DOHH2 (cell line): ENCODE data around the gene RALGAPA2.

Experiments used
- H3F3A ChIP-seq: fragments of 200-600 bp; sonication (generic), shearing (Covaris generic); 2 replicates; pipeline ENCODE4 v1.6.0; 2016; ENCODE audit warnings: antibody characterized with exemption, mild to moderate bottlenecking; ENCODE audit not compliant: control insufficient read depth, insufficient read depth
- H3K27ac ChIP-seq: fragments of 200-600 bp; sonication (generic); 2 replicates; pipeline ENCODE4 v1.5.1; 2014; ENCODE audit warnings: low read depth, mild to moderate bottlenecking, low read length, moderate library complexity
- H3K27me3 ChIP-seq: fragments of 200-600 bp; sonication (generic); 2 replicates; pipeline ENCODE4 v1.6.1; 2014; ENCODE audit warnings: mild to moderate bottlenecking, low read length, mixed read lengths; ENCODE audit not compliant: control insufficient read depth
- H3K36me3 ChIP-seq: fragments of 200-600 bp; sonication (generic); 2 replicates; pipeline ENCODE4 v1.6.1; 2014; ENCODE audit warnings: mild to moderate bottlenecking, low read length, moderate library complexity, mixed read lengths; ENCODE audit not compliant: control insufficient read depth
- H3K4me1 ChIP-seq: fragments of 200-600 bp; sonication (generic); 2 replicates; pipeline ENCODE4 v1.6.1; 2014; ENCODE audit warnings: mild to moderate bottlenecking, low read length, mixed read lengths; ENCODE audit not compliant: control insufficient read depth
- H3K4me2 ChIP-seq: fragments of 200-600 bp; sonication (generic); 2 replicates; pipeline ENCODE4 v1.6.0; 2014; ENCODE audit warnings: mild to moderate bottlenecking, low read length, moderate library complexity
- H3K4me3 ChIP-seq: fragments of 200-600 bp; sonication (generic); 2 replicates; pipeline ENCODE4 v1.5.1; 2014; ENCODE audit warnings: mild to moderate bottlenecking, low read length, mixed read lengths
- H3K79me2 ChIP-seq: fragments of 200-600 bp; sonication (generic); 2 replicates; pipeline ENCODE4 v1.6.1; 2014; ENCODE audit warnings: mild to moderate bottlenecking, low read length, mixed read lengths; ENCODE audit not compliant: control insufficient read depth
- H3K9me2 ChIP-seq: fragments of 200-600 bp; sonication (generic); replicated peaks from 2 replicates; pipeline ENCODE4 v1.6.1; 2014; ENCODE audit warnings: mild to moderate bottlenecking, low read length, mixed read lengths; ENCODE audit not compliant: control insufficient read depth
- H3K9me3 ChIP-seq: fragments of 200-600 bp; sonication (generic); 2 replicates; pipeline ENCODE4 v1.6.1; 2014; ENCODE audit warnings: antibody characterized with exemption, low read length, mixed read lengths; ENCODE audit not compliant: control insufficient read depth, insufficient read depth
- H4K20me1 ChIP-seq: fragments of 200-600 bp; sonication (generic); 2 replicates; pipeline ENCODE4 v1.6.0; 2014; ENCODE audit warnings: low read depth, mild to moderate bottlenecking, antibody characterized with exemption, low read length, moderate library complexity; ENCODE audit not compliant: control insufficient read depth, insufficient read depth
- EZH2phosphoT487 ChIP-seq: fragments of 200-600 bp; sonication (generic); IDR thresholded peaks from 2 replicates; pipeline ENCODE4 v1.6.1; 2017; ENCODE audit warnings: borderline replicate concordance, mild to moderate bottlenecking, antibody characterized with exemption, low read length, moderate library complexity, mixed read lengths
- TF ChIP-seq, protein P1 (sequence below): fragments of 200-600 bp; sonication (generic); IDR thresholded peaks from one replicate; pipeline ENCODE4 v1.5.1; 2014; ENCODE audit warnings: antibody characterized with exemption, mild to moderate bottlenecking, low read depth, low read length; ENCODE audit not compliant: poor library complexity, severe bottlenecking

RALGAPA2 gene

DNA sequence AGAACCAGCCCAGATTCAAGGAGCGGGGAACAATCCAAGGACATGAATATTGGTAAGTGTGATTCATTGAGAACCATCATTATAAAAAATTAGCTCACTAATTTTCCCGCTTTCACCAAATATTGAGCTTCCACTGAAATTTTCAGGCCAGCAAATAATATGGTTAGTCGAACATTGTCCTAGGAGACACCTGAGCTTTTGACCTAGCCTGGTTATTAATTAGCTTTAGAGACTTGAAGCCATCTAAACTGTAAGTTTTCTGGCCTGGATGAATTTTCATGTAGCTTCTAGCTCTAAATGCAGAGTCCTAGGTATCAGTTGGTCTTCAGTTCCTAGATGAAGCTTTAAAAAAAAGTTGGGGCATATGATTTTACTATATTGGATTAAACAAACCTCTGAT lies 17.1 kb upstream of the RALGAPA2 start:
- Histone ChIP-seq H3K4me2 (no peak overlapping the region), H3K27me3 (peaks cover 20% of the 10 kb centered on the region; the same call in 1 of the 2 replicates), H3K27ac (no peak overlapping the region), H3F3A (no peaks in the 10 kb centered on the region), H4K20me1 (no peaks in the 10 kb centered on the region), H3K4me3 (no peak overlapping the region), H3K36me3 (no peaks in the 10 kb centered on the region), H3K79me2 (no peaks in the 10 kb centered on the region), H3K9me3 (no peaks in the 10 kb centered on the region), H3K4me1 (no peaks in the 10 kb centered on the region), H3K9me2 (no peaks in the 10 kb centered on the region)
- TF ChIP-seq, protein P1, sequence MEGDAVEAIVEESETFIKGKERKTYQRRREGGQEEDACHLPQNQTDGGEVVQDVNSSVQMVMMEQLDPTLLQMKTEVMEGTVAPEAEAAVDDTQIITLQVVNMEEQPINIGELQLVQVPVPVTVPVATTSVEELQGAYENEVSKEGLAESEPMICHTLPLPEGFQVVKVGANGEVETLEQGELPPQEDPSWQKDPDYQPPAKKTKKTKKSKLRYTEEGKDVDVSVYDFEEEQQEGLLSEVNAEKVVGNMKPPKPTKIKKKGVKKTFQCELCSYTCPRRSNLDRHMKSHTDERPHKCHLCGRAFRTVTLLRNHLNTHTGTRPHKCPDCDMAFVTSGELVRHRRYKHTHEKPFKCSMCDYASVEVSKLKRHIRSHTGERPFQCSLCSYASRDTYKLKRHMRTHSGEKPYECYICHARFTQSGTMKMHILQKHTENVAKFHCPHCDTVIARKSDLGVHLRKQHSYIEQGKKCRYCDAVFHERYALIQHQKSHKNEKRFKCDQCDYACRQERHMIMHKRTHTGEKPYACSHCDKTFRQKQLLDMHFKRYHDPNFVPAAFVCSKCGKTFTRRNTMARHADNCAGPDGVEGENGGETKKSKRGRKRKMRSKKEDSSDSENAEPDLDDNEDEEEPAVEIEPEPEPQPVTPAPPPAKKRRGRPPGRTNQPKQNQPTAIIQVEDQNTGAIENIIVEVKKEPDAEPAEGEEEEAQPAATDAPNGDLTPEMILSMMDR, result no peak
- TF ChIP-seq EZH2phosphoT487, result no peak

DNA sequence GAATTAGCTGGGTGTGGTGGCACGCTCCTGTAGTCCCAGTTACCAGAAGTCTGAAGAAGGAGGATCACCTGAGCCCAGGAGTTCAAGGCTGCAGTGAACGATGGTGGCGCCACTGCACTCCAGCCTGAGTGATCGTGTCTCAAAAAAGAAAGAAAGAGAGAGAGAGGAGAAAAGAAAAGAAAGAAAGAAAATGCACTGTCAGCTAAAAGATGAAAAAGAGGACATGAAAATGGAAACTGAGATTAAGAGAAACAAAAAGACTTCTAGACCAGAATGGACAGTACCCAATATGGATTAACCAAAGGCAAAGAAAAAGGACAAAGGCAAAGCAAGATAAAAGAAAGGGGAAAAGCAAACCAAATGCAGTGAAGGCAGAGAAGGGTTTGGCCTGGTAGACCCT lies 9.0 kb upstream of the RALGAPA2 start:
- Histone ChIP-seq H3F3A (no peaks in the 10 kb centered on the region), H4K20me1 (no peaks in the 10 kb centered on the region), H3K4me2 (no peak overlapping the region), H3K36me3 (no peaks in the 10 kb centered on the region), H3K4me1 (no peaks in the 10 kb centered on the region), H3K9me2 (no peaks in the 10 kb centered on the region), H3K27me3 (0 out of 2 replicates have a peak, but pooled peaks cover 1% of the 10 kb centered on the region), H3K79me2 (no peaks in the 10 kb centered on the region), H3K27ac (no peak overlapping the region), H3K9me3 (no peaks in the 10 kb centered on the region), H3K4me3 (no peak overlapping the region)
- no peak for TF ChIP-seq EZH2phosphoT487
- TF ChIP-seq, protein P1, result no peak

DNA sequence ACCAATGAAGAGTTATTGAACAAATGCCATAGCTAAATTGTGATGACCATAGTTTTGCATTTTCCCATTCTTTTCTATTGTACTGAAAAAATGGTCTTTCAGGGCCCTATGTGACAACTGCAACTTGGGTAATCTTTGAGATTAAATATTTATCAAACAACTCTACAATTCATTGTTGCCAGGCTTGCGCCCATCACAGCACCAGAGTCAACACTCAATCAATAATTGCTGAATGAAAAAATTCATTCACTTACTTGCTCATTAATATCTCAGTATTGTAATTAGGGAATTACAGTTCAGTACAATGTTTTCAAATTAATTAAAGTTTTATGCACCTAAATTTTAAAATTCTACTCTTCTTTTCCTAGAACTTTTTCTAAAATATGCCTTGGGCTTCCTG lies 7.7 kb upstream of the RALGAPA2 start:
- TF ChIP-seq, protein P1, result no peak
- no peak for TF ChIP-seq EZH2phosphoT487
- no peaks in the 10 kb centered on the region for H3K9me2 ChIP-seq
- H3K79me2 ChIP-seq, result no peaks in the 10 kb centered on the region
- H3K4me2 ChIP-seq, result no peak overlapping the region
- no peak overlapping the region for H3K4me3 ChIP-seq
- H3F3A ChIP-seq, result no peaks in the 10 kb centered on the region
- no peaks in the 10 kb centered on the region for H3K9me3 ChIP-seq
- H3K27me3 ChIP-seq, result no peaks in the 10 kb centered on the region
- no peaks in the 10 kb centered on the region for H4K20me1 ChIP-seq
- H3K4me1 ChIP-seq, result no peaks in the 10 kb centered on the region
- no peak overlapping the region for H3K27ac ChIP-seq
- no peaks in the 10 kb centered on the region for H3K36me3 ChIP-seq

DNA sequence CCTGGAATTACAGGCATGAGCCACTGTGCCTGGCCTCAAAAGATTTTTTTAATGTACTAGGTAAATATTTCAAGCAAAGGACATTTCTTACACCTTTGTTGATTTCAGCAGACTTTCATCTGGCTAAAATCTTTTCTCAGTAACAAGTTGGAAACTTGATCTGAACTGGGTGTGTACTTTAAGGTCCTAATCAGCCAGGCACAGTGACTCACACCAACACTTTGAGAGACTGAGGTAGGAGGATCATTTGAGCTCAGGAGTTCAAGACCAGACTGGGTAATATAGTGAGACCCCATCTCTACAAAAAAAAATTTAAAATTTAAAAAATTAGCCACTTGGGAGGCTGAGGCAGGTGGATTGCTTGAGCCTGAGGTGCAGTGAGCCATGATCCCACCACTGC lies 7.0 kb upstream of the RALGAPA2 start:
- no peaks in the 10 kb centered on the region for H4K20me1 ChIP-seq
- H3K27me3 ChIP-seq, result no peaks in the 10 kb centered on the region
- no peak overlapping the region for H3K4me3 ChIP-seq
- H3K9me3 ChIP-seq, result no peaks in the 10 kb centered on the region
- no peaks in the 10 kb centered on the region for H3K9me2 ChIP-seq
- no peaks in the 10 kb centered on the region for H3K4me1 ChIP-seq
- no peak overlapping the region for H3K27ac ChIP-seq
- H3K36me3 ChIP-seq, result no peaks in the 10 kb centered on the region
- no peak overlapping the region for H3K4me2 ChIP-seq
- H3K79me2 ChIP-seq, result no peaks in the 10 kb centered on the region
- no peaks in the 10 kb centered on the region for H3F3A ChIP-seq
- TF ChIP-seq, protein P1, result no peak
- no peak for TF ChIP-seq EZH2phosphoT487
